Fibroblast of mammary gland (primary cell): ENCODE measurements around the gene WDR87.

Source experiments
- DNase-seq: peaks from one replicate; pipeline ENCODE4 v3.0.0-alpha.2; 2010; ENCODE audit warnings: low read depth
- H3K4me3 ChIP-seq: 2 replicates; pipeline ENCODE4 v1.5.1; 2011; ENCODE audit warnings: low read depth, mild to moderate bottlenecking, low read length, moderate library complexity; ENCODE audit not compliant: control insufficient read depth
- TF ChIP-seq, protein P1 (sequence below): conservative IDR thresholded peaks from 2 replicates; pipeline ENCODE4 v1.5.1; 2011; ENCODE audit warnings: low read depth, low read length, inconsistent platforms; ENCODE audit not compliant: control insufficient read depth, insufficient read depth

Gene WDR87

DNA sequence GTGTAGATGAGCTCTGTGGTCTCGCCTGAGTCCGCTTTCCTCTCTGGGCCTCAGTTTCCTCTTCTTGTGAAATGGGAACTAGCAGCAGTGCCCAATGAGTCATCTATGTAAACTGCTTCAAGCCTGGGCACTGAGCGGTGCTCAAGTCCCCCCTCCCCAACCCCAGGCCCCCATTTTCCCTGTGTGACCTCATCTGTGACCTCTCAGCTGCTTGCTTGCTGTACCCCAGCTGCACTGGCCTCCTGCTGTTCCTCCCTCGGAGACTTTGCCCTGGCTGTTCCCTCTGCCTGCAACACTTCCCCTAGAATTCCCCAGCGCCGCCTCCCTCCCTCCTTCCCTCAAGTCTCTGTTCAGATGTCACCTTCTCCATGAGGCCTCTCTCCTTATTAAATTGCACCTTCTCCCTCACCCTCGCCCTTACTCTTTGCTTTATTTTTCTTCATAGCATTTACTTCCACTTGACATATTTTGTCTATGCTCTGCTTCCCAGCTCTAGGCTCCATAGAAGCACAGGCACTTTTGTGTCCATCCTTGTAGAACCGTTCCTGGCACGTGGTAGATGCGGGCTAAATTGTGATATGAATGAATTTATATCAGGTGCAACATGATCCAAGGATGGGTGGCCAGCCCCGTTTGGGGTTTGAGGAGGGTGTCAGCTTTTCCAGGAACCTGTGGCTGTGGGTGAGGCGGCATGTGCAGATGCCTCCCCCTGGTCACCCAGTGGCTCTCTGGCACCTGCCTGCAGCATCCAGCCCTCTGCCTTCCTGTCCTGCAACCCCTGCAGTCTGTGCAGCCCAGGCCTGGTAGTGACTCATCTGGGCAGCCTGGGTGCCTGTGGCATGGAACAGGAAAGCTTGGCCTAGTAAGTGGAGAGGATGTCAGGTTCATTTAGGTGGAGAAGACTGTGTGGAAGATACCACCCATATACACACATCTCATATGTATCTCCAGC lies 26.9 kb upstream of the WDR87 start:
- H3K4me3 ChIP-seq = no peak overlapping the region
- DNase-seq = peak; percentile 48
- TF ChIP-seq, protein P1, sequence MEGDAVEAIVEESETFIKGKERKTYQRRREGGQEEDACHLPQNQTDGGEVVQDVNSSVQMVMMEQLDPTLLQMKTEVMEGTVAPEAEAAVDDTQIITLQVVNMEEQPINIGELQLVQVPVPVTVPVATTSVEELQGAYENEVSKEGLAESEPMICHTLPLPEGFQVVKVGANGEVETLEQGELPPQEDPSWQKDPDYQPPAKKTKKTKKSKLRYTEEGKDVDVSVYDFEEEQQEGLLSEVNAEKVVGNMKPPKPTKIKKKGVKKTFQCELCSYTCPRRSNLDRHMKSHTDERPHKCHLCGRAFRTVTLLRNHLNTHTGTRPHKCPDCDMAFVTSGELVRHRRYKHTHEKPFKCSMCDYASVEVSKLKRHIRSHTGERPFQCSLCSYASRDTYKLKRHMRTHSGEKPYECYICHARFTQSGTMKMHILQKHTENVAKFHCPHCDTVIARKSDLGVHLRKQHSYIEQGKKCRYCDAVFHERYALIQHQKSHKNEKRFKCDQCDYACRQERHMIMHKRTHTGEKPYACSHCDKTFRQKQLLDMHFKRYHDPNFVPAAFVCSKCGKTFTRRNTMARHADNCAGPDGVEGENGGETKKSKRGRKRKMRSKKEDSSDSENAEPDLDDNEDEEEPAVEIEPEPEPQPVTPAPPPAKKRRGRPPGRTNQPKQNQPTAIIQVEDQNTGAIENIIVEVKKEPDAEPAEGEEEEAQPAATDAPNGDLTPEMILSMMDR = no peak

DNA sequence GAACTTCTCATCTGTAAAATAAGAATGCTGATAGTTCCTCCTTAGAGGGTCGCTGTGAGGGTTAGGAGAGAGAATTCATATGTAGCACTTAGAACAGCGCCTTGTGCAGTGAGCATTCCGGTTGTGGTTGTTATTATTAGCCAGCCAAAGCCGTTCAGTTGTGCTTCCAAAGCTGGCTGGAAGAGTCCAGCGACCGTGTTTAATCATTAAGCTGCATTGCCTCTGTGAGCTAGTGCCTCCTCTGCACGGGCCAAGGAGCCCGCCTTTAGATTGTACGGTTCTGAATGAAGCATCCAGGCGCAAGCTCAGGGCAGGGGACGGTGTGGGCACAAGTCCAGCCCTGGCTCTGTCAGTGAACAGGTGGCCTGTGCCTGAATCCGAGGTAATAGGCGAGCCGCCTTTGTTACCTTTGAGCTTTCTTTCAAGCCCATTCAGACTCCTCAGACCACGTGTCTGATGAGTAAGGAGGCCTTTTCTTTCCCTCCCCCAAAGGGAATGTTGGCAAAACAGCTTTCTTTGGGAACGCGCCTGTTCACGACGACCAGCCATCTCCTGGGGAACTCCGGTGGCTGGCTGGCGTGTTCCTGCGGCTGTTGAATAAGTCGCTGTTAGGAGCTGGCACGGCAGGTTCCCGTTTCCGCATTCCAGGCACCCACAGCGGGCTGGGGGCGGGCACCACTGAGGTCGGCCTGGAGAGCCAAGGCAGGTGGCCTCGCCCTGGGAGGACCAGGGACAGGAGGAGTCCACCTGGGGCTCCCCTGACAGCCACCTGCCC lies 25.7 kb upstream of the WDR87 start:
- TF ChIP-seq, protein P1 = no peak
- no peak overlapping the region for H3K4me3 ChIP-seq
- DNase-seq = peak; percentile 54

DNA sequence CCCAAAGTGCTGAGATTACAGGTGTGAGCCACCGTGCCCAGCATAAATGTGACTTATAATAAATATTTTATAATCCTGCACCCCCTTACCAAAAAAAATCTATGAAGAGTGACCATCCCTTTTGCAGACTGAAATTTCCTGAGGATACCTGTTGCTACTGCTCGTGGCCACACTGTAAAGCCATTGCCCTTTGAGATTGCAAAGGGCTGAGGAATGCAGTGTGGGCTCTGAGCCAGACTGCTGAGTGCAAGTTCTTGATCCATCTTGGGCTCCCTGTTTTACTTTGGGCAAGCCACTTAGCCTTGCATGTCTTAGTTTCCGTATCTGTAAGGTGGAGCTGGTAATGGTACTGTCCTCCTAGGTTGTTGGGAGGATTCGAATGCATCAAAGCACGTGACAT lies 24.0 kb upstream of the WDR87 start:
- no peak overlapping the region for H3K4me3 ChIP-seq
- TF ChIP-seq, protein P1 = no peak
- no peak for DNase-seq

DNA sequence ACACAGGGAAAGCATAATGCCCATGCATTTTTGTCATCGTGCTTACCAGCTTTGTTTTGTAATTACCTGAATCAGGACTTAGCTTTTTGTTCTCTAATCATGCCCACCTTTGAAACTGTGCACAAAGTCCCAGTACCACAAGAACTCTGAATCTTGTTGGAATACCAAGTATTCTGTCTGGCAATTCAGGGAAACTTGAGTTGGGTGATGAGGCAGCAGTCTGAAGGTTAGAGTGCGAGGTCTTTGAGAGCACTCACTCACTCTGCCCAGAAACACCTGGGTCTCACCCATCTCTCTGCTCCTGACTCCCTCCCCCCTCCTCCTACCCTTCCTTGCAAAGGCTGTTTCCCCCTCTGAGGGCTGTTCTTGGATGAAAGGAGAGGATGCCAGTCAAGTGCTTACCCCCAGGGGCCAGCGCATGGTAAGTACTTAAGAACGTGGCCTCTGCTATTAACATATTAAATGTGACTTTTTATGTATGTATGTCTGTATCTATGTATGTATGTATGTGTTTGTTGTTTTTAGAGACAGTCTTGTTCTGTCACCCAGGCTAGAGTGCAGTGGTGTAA lies 23.0 kb upstream of the WDR87 start:
- no peak for DNase-seq
- no peak overlapping the region for H3K4me3 ChIP-seq
- TF ChIP-seq, protein P1 = no peak

DNA sequence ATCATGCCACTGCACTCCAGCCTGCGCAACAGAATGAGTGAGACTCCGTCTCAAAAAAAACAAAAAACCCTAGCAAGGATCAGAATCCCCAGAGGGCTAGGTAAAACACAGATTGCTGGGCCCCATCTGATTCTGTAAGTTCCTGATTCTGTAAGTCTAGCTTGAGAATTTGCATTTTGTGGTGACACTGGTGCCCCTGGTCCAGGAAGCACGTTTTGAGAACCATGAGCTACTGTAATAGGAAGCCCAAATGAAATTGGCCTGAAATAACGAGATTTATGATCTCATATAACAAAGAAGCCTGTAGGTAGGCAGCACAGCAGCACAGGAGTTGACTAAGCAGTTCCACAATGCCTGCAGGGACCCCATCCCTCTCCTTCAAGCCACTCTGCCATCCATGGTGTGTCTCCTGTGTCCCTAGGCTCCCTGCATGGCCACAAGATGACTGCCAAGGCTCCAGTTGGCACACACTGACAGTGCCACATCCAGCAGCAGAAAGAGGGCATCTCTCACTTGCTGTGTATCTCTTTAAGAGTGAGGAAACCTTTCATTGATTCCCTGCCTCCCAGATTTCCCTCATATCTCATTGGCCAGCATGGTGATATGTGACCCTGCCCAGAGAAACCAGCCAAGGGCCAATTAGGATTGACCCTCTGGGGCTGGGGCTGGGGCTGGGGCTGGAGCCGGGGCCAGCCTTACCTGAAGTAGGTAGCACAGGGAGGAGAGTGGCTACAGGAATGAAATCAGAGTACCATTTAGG lies 22.3 kb upstream of the WDR87 start:
- no peak overlapping the region for H3K4me3 ChIP-seq
- TF ChIP-seq, protein P1 = no peak
- DNase-seq = no peak

DNA sequence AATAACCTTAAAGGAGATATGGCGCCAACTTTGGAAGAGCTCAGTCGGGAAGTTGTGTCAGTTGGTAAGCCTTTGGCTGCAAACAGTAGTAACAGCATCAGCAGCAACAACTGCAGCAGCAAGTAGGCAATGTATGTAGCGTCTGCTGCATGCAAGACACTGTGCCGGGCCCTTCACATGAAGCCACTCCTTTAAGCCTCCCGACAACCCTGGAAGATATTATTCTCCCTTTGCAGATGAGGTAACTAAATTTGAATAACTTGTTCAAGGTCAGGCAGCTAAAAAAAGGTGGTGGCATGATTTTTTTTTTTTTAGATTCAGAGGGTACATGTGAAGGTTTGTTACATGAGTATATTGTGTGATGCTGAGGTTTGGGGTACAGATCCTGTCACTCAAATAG lies 20.3 kb upstream of the WDR87 start:
- TF ChIP-seq, protein P1 = no peak
- no peak for DNase-seq
- H3K4me3 ChIP-seq = no peak overlapping the region
